Testis (tissue), 3 donors: ENCODE measurements around the gene BRSK2. TPM values are rescaled to one million over a fixed set of nuclear protein-coding genes. Genes with fewer than 3 reads are reported as not detected.

Source experiments
- DNase-seq: peaks from one replicate; pipeline ENCODE4 v3.0.0-alpha.2; 2019
- H3K27ac ChIP-seq, 2 donors: fragments of 200-600 bp; sonication (generic); one replicate each; pipeline ENCODE4 v1.5.1; 2019
- H3K27me3 ChIP-seq: fragments of 200-600 bp; sonication (generic); one replicate; pipeline ENCODE4 v1.5.1; 2019
- H3K36me3 ChIP-seq: fragments of 200-600 bp; sonication (generic); one replicate; pipeline ENCODE4 v1.5.1; 2017; ENCODE audit warnings: low read depth; ENCODE audit errors: missing control alignments
- H3K4me1 ChIP-seq: fragments of 200-600 bp; sonication (generic); one replicate; pipeline ENCODE4 v1.5.1; 2019
- H3K4me3 ChIP-seq, 2 donors: fragments of 200-600 bp; sonication (generic); one replicate each; pipeline ENCODE4 v1.5.1; 2017 to 2019
- H3K9me3 ChIP-seq: fragments of 200-600 bp; sonication (generic); one replicate; pipeline ENCODE4 v1.5.1; 2017
- CTCF ChIP-seq, 3 experiments: fragments of 450-650 bp in 2 of 3; fragments of 200-600 bp in 1 of 3; sonication (generic) in 1 of 3; IDR thresholded peaks; one replicate each; pipeline ENCODE4 v1.5.1; 2016 to 2019; ENCODE audit warnings: antibody characterized with exemption in 3 of 3, mild to moderate bottlenecking in 2 of 3, moderate library complexity in 1 of 3
- POLR2A ChIP-seq: fragments of 450-650 bp; IDR thresholded peaks from one replicate; pipeline ENCODE4 v1.6.1; 2017; ENCODE audit warnings: antibody characterized with exemption, mild to moderate bottlenecking, moderate library complexity
- WGBS, 2 donors: methylation state at CpG; one replicate each; pipeline ENCODE4 v1.1.5; 2018; 5-methylcytosine and 5-hydroxymethylcytosine counted together
- intact Hi-C: fragments of 100-400 bp; cut with DNase I; formaldehyde crosslinking; loops from one replicate; pipeline ENCODE4 v1.15.1; 2023; ENCODE audit warnings: low total_unique reads
- polyA plus RNA-seq: library from polyadenylated mRNA; stranded (reverse); fragments of 350-450 nt; fragmentation: Illumina TruSeq; extraction: RNeasy Lipid Tissue Mini Kit (QIAGEN cat#74804); gene quantifications from one replicate; pipeline ENCODE4 v1.2.3, GENCODE V29; 2014; ENCODE audit warnings: low read depth, low replicate concordance; ENCODE audit not compliant: insufficient read depth
- total RNA-seq, 2 donors: library from RNA; depleted of rRNA; stranded (reverse); fragments of >200 nt; gene quantifications; one replicate each; pipeline ENCODE4 v1.2.3, GENCODE V29; 2016

Gene BRSK2
- total and polyA plus RNA-seq, 3 donors from 2014 or later, result 24.7 to 52.3 (median 49.1) TPM

- no peak overlapping the region for H3K27ac ChIP-seq
- H3K27me3 ChIP-seq, result no peaks in the 10 kb centered on the region
- WGBS, 2 donors, result 91% methylated on average over 13 of the region's 13 CpGs; no CpG with 5 or more reads in 1 of the 2 donors
- H3K4me1 ChIP-seq, result peaks cover 12% of the 10 kb centered on the region
- no peak for TF ChIP-seq POLR2A
- no peak for TF ChIP-seq CTCF (IDR thresholded peaks at IDR 0.05)
- intact Hi-C loops, result no loop called here
- H3K9me3 ChIP-seq, result no peaks in the 10 kb centered on the region
- no peak overlapping the region for H3K4me3 ChIP-seq
- H3K36me3 ChIP-seq, result no peaks in the 10 kb centered on the region
- no peak for DNase-seq
Measured at GRCh38 chr11:1462698-1462975, 72.9 kb downstream of the BRSK2 start.

- Histone ChIP-seq H3K4me3 (no peak overlapping the region), H3K36me3 (no peaks in the 10 kb centered on the region), H3K4me1 (peaks cover 15% of the 10 kb centered on the region), H3K9me3 (no peaks in the 10 kb centered on the region), H3K27ac (no peak overlapping the region), H3K27me3 (no peaks in the 10 kb centered on the region)
- 88 to 97% methylated on average over 9 to 16 of the region's 16 CpGs for WGBS, 2 donors
- DNase-seq, result no peak
- intact Hi-C loops, result no loop called here
- TF ChIP-seq POLR2A, result no peak
- no peak for TF ChIP-seq CTCF (IDR thresholded peaks at IDR 0.05)
Measured at GRCh38 chr11:1463056-1463455, 73.3 kb downstream of the BRSK2 start.

- no peaks in the 10 kb centered on the region for H3K9me3 ChIP-seq
- H3K27me3 ChIP-seq, result no peaks in the 10 kb centered on the region
- H3K4me1 ChIP-seq, result peaks cover 13% of the 10 kb centered on the region
- H3K4me3 ChIP-seq, result no peak overlapping the region
- no peak for DNase-seq
- H3K27ac ChIP-seq, result no peak overlapping the region
- WGBS, 2 donors, result 86 to 87% methylated on average over 16 of the region's 16 CpGs
- intact Hi-C loops, result no loop called here
- TF ChIP-seq CTCF (IDR thresholded peaks at IDR 0.05) (no peak), POLR2A (no peak)
- H3K36me3 ChIP-seq, result no peaks in the 10 kb centered on the region
Measured at GRCh38 chr11:1466784-1467183, 77.0 kb downstream of the BRSK2 start.

- DNase-seq, result no peak
- TF ChIP-seq CTCF (IDR thresholded peaks at IDR 0.05), result no peak
- no peak for TF ChIP-seq POLR2A
- Histone ChIP-seq H3K27me3 (no peaks in the 10 kb centered on the region), H3K4me3 (no peak overlapping the region), H3K9me3 (no peaks in the 10 kb centered on the region), H3K36me3 (no peaks in the 10 kb centered on the region), H3K4me1 (peaks cover 13% of the 10 kb centered on the region), H3K27ac (no peak overlapping the region)
- 53 to 75% methylated on average over 9 of the region's 9 CpGs for WGBS, 2 donors
- intact Hi-C loops, result no loop called here
Measured at GRCh38 chr11:1467270-1467669, 77.5 kb downstream of the BRSK2 start.

- no peaks in the 10 kb centered on the region for H3K9me3 ChIP-seq
- H3K4me1 ChIP-seq, result peaks cover 13% of the 10 kb centered on the region
- no peaks in the 10 kb centered on the region for H3K27me3 ChIP-seq
- intact Hi-C loops, result no loop called here
- no peak for TF ChIP-seq POLR2A
- TF ChIP-seq CTCF (IDR thresholded peaks at IDR 0.05), result no peak
- WGBS, 2 donors, result 68 to 73% methylated on average over 15 to 18 of the region's 18 CpGs
- H3K27ac ChIP-seq, result no peak overlapping the region
- no peak for DNase-seq
- no peak overlapping the region for H3K4me3 ChIP-seq
- H3K36me3 ChIP-seq, result no peaks in the 10 kb centered on the region
Measured at GRCh38 chr11:1468002-1468401, 78.3 kb downstream of the BRSK2 start.
